Putamen (tissue), 1 donor: Measurements from ENCODE around the gene KLHL15.
A peak's percentile ranks its signal among the peaks of the same experiment; 100 is the strongest.
"Not testable (repeated sequence)": the region's sequence is repeated elsewhere in the genome, so short reads cannot be mapped to it uniquely, and the experiment has no call there.

Source experiments
- DNase-seq: peaks from one replicate; pipeline ENCODE4 v3.0.0-alpha.2; 2016; ENCODE audit warnings: low spot score

The KLHL15 gene

GRCh38 chrX:24017674-24018073, 9.3 kb downstream of the KLHL15 start:
- DNase-seq = no peak

GRCh38 chrX:24014388-24015018, 12.5 kb downstream of the KLHL15 start:
- DNase-seq = no peak

- no peak for DNase-seq
Observed at GRCh38 chrX:24012266-24012665, 14.7 kb downstream of the KLHL15 start.

- no peak for DNase-seq
Observed at GRCh38 chrX:24005867-24006266, 21.1 kb downstream of the KLHL15 start.

- DNase-seq = no peak
Observed at GRCh38 chrX:24005028-24005427, 22.0 kb downstream of the KLHL15 start.

- DNase-seq = no peak
Observed at GRCh38 chrX:24002792-24003191, 24.2 kb downstream of the KLHL15 start.

- DNase-seq = no peak
Observed at GRCh38 chrX:24002167-24002566, 24.8 kb downstream of the KLHL15 start.

- DNase-seq = no peak
Observed at GRCh38 chrX:23999671-24000070, 27.3 kb downstream of the KLHL15 start.

- no peak for DNase-seq
Observed at GRCh38 chrX:23993012-23993633, 33.9 kb downstream of the KLHL15 start.

- no peak for DNase-seq
Observed at GRCh38 chrX:23992431-23992830, 34.6 kb downstream of the KLHL15 start.

- no peak for DNase-seq
Observed at GRCh38 chrX:23990455-23990854, 36.5 kb downstream of the KLHL15 start.

- DNase-seq = no peak
Observed at GRCh38 chrX:23989689-23990088, 37.3 kb downstream of the KLHL15 start.

- no peak for DNase-seq
Observed at GRCh38 chrX:23982891-23983290, 44.1 kb downstream of the KLHL15 start.

GRCh38 chrX:23981711-23982110, 45.3 kb downstream of the KLHL15 start:
- no peak for DNase-seq

GRCh38 chrX:23981222-23981621, 45.8 kb downstream of the KLHL15 start:
- no peak for DNase-seq

GRCh38 chrX:23980011-23980441, 47.0 kb downstream of the KLHL15 start:
- DNase-seq = no peak

GRCh38 chrX:23978491-23978890, 48.5 kb downstream of the KLHL15 start:
- no peak for DNase-seq

GRCh38 chrX:23965630-23966029, 61.4 kb downstream of the KLHL15 start:
- DNase-seq = not testable (repeated sequence)

GRCh38 chrX:23964191-23964590, 62.8 kb downstream of the KLHL15 start:
- no peak for DNase-seq

GRCh38 chrX:23959781-23960180, 67.2 kb downstream of the KLHL15 start:
- DNase-seq = peak; percentile 49

GRCh38 chrX:23954396-23954795, 72.6 kb downstream of the KLHL15 start:
- DNase-seq = no peak

GRCh38 chrX:23953908-23954269, 73.1 kb downstream of the KLHL15 start:
- no peak for DNase-seq

- DNase-seq = no peak
Observed at GRCh38 chrX:23952984-23953907, 73.7 kb downstream of the KLHL15 start.
